HCT116 (cell line): ENCODE measurements around the gene PLCB4. TPM values are rescaled to one million over a fixed set of nuclear protein-coding genes. Genes with fewer than 3 reads are reported as not detected.

ENCODE experiments used
- ATAC-seq: fragments of 200-7000 bp; cut with Tn5 transposase; 2 replicates; pipeline ENCODE4 v1.9.1; 2020; ENCODE audit warnings: mild to moderate bottlenecking, moderate library complexity
- BruUV-seq: library from RNA; stranded (reverse); fragments of 400-500 nt; replicated peaks from 2 replicates; lab custom pipeline; 2021; lab: Mats Ljungman, UMichigan
- CTCF ChIA-PET: fragments of 300-600 bp; sonication (Branson Sonifier 250); formaldehyde crosslinking; loops from one replicate; lab custom pipeline; 2021; ENCODE audit warnings: antibody characterized with exemption; lab: Charles Lee
- POLR2A ChIA-PET: fragments of 300-600, 350-600 bp; sonication (Branson Sonifier 250); formaldehyde crosslinking; loops from one replicate; lab custom pipeline; 2021; ENCODE audit warnings: antibody characterized with exemption; lab: Charles Lee
- RAD21 ChIA-PET, 2 experiments: fragments of 300-600 bp; sonication (Branson Sonifier 250); formaldehyde crosslinking; loops; one replicate each; lab custom pipeline; 2023; ENCODE audit warnings: low total read pairs in 2 of 2; ENCODE audit not compliant: uncharacterized antibody in 2 of 2, unreplicated experiment in 2 of 2, low non-redundant PET in 1 of 2; lab: Charles Lee
- DNase-seq: peaks from one replicate; pipeline ENCODE4 v3.0.0-alpha.2; 2010; ENCODE audit warnings: low read depth, low spot score
- H2AFZ ChIP-seq: fragments of 200-600 bp; shearing (Covaris generic), sonication (generic); 2 replicates; pipeline ENCODE4 v1.6.1; 2017; ENCODE audit warnings: low read depth, mixed run types, mixed read lengths, antibody characterized with exemption, low read length; ENCODE audit not compliant: poor library complexity, severe bottlenecking
- H3K27ac ChIP-seq: 2 replicates; pipeline ENCODE4 v1.5.1; 2012; ENCODE audit warnings: low read depth, low read length
- H3K27me3 ChIP-seq: fragments of 200-600 bp; sonication (generic); 2 replicates; pipeline ENCODE4 v1.6.1; 2016; ENCODE audit warnings: mixed run types, low read length, mixed read lengths; ENCODE audit not compliant: insufficient read depth
- H3K36me3 ChIP-seq, 2 experiments: fragments of 200-500 bp in 1 of 2; fragments of 200-600 bp in 1 of 2; sonication (Bioruptor generic) in 1 of 2; sonication (generic) in 1 of 2; 2 replicates each; pipeline versions ENCODE4 v1.5.1 to v1.6.1; 2014 to 2016; ENCODE audit warnings: low read length in 2 of 2, inconsistent platforms in 1 of 2, mixed read lengths in 1 of 2, mixed run types in 1 of 2; ENCODE audit not compliant: insufficient read depth in 2 of 2, control insufficient read depth in 1 of 2
- H3K4me1 ChIP-seq, 2 experiments: fragments of 200-600 bp in 1 of 2; sonication (generic) in 1 of 2; 2 replicates each; pipeline versions ENCODE4 v1.5.1 to v1.6.1; 2012 to 2017; ENCODE audit warnings: low read length in 2 of 2, inconsistent platforms in 1 of 2, mild to moderate bottlenecking in 1 of 2, mixed read lengths in 1 of 2, mixed run types in 1 of 2, moderate library complexity in 1 of 2; ENCODE audit not compliant: insufficient read depth in 2 of 2, control insufficient read depth in 1 of 2
- H3K4me2 ChIP-seq: fragments of 200-600 bp; sonication (generic); 2 replicates; pipeline ENCODE4 v1.6.1; 2017; ENCODE audit warnings: mixed run types, low read length, mixed read lengths
- H3K4me3 ChIP-seq, 2 experiments: fragments of 200-600 bp in 1 of 2; sonication (generic) in 1 of 2; replicated peaks in 1 of 2; 2 replicates each; pipeline ENCODE4 v1.5.1; 2011 to 2016; ENCODE audit warnings: low read length in 2 of 2, control low read depth in 1 of 2, low read depth in 1 of 2, mild to moderate bottlenecking in 1 of 2, mixed read lengths in 1 of 2, mixed run types in 1 of 2
- H3K79me2 ChIP-seq: fragments of 200-600 bp; sonication (generic); 2 replicates; pipeline ENCODE4 v1.6.1; 2017; ENCODE audit warnings: mild to moderate bottlenecking, mixed run types, low read length, moderate library complexity, mixed read lengths; ENCODE audit not compliant: insufficient read depth
- H3K9ac ChIP-seq: fragments of 200-600 bp; sonication (generic); 2 replicates; pipeline ENCODE4 v1.6.1; 2016; ENCODE audit warnings: low read length, mixed read lengths
- H3K9me2 ChIP-seq: fragments of 200-600 bp; sonication (generic), shearing (Covaris generic); 2 replicates; pipeline ENCODE4 v1.6.1; 2017; ENCODE audit warnings: mixed run types, mild to moderate bottlenecking, moderate library complexity; ENCODE audit not compliant: insufficient read depth
- H3K9me3 ChIP-seq, 2 experiments: fragments of 200-500 bp in 1 of 2; fragments of 200-600 bp in 1 of 2; sonication (Bioruptor generic) in 1 of 2; sonication (generic) in 1 of 2; 2 replicates each; pipeline ENCODE4 v1.6.1; 2014 to 2017; ENCODE audit warnings: low read length in 2 of 2, mixed read lengths in 2 of 2, inconsistent platforms in 1 of 2, low read depth in 1 of 2, mild to moderate bottlenecking in 1 of 2, mixed run types in 1 of 2, moderate library complexity in 1 of 2; ENCODE audit not compliant: control insufficient read depth in 1 of 2, insufficient read depth in 1 of 2
- H4K20me1 ChIP-seq: fragments of 200-600 bp; sonication (generic), shearing (Covaris generic); 2 replicates; pipeline ENCODE4 v1.6.1; 2017; ENCODE audit warnings: mixed run types, mild to moderate bottlenecking, moderate library complexity; ENCODE audit not compliant: insufficient read depth
- ATF3 ChIP-seq: IDR thresholded peaks from 2 replicates; pipeline ENCODE4 v1.6.1; 2012
- EGR1 ChIP-seq: IDR thresholded peaks from 2 replicates; pipeline ENCODE4 v1.6.1; 2012; ENCODE audit warnings: low read depth
- ELF1 ChIP-seq: IDR thresholded peaks from 2 replicates; pipeline ENCODE4 v1.6.1; 2012; ENCODE audit warnings: low read depth, borderline replicate concordance
- EZH2 ChIP-seq: fragments of 200-600 bp; sonication (generic); IDR thresholded peaks from 2 replicates; pipeline ENCODE4 v1.6.1; 2017; ENCODE audit warnings: antibody characterized with exemption, mixed run types
- FOSL1 ChIP-seq: IDR thresholded peaks from 2 replicates; pipeline ENCODE4 v1.6.1; 2012; ENCODE audit warnings: low read depth
- MAX ChIP-seq: IDR thresholded peaks from 2 replicates; pipeline ENCODE4 v1.6.1; 2012
- POLR2A ChIP-seq: IDR thresholded peaks from 2 replicates; pipeline ENCODE4 v1.7.0; 2011; ENCODE audit warnings: borderline replicate concordance; ENCODE audit not compliant: insufficient read depth, insufficient read length; ENCODE audit errors: extremely low read depth
- POLR2AphosphoS5 ChIP-seq: IDR thresholded peaks from 2 replicates; pipeline ENCODE4 v1.6.1; 2011; ENCODE audit warnings: mild to moderate bottlenecking, low read depth, low read length, moderate library complexity
- REST ChIP-seq: IDR thresholded peaks from 2 replicates; pipeline ENCODE4 v1.6.1; 2012; ENCODE audit warnings: low read depth
- SP1 ChIP-seq: IDR thresholded peaks from 2 replicates; pipeline ENCODE4 v1.6.1; 2012; ENCODE audit warnings: low read depth
- ZBTB33 ChIP-seq: IDR thresholded peaks from 2 replicates; pipeline ENCODE4 v1.6.1; 2011; ENCODE audit warnings: mild to moderate bottlenecking, low read length, moderate library complexity; ENCODE audit not compliant: insufficient replicate concordance; ENCODE audit errors: extremely low read depth
- ZFX ChIP-seq: fragments of 450-650 bp; IDR thresholded peaks from 2 replicates; pipeline ENCODE4 v1.6.1; 2017
- ZNF274 ChIP-seq: fragments of 200-500 bp; sonication (Bioruptor generic); IDR thresholded peaks from 2 replicates; pipeline ENCODE4 v1.6.1; 2014; ENCODE audit warnings: mild to moderate bottlenecking, low read depth, low read length, inconsistent platforms
- intact Hi-C: fragments of 100-400 bp; cut with micrococcal nuclease; formaldehyde crosslinking; loops from 2 replicates; pipeline ENCODE4 v1.10.0; 2022
- total RNA-seq: library from RNA; stranded (reverse); gene quantifications from one replicate; pipeline ENCODE4 v1.2.1, GENCODE V29; 2021; ENCODE audit not compliant: unreplicated experiment

PLCB4 gene
- total RNA-seq, 1 experiment from 2014 or later = 2.5 TPM

GRCh38 chr20:9052136-9052535 lies 16.8 kb upstream of the PLCB4 start:
- H3K9me3 ChIP-seq = 0 out of 4 replicates have a peak, but pooled peaks cover 0 to 5% of the 10 kb centered on the region in 2 experiments
- H4K20me1 ChIP-seq = no peaks in the 10 kb centered on the region
- ChIA-PET CTCF (interaction anchor here (0.7 kb wide), 2 partner anchors 13 to 198 kb away, joined by 3 read pairs; no protein-coding TSS in a partner anchor), RAD21 (interaction anchor here in 1 of 2 experiments (0.7 kb wide), 1 partner anchor 208 kb away, joined by 3 read pairs; no protein-coding TSS in a partner anchor), POLR2A (interaction anchor here (0.7 to 1.0 kb wide), 2 partner anchors 8 to 14 kb away, joined by 3 read pairs; no protein-coding TSS in a partner anchor)
- H3K36me3 ChIP-seq = no peaks in the 10 kb centered on the region
- TF ChIP-seq MAX (no peak), ZFX (no peak), POLR2A (no peak), ZBTB33 (no peak), ELF1 (no peak), FOSL1 (no peak), ZNF274 (no peak), EGR1 (no peak), POLR2AphosphoS5 (no peak), ATF3 (no peak), SP1 (no peak), REST (no peak), EZH2 (no peak)
- H3K79me2 ChIP-seq = no peaks in the 10 kb centered on the region
- no peaks in the 10 kb centered on the region for H3K9me2 ChIP-seq
- H2AFZ ChIP-seq = peak overlapping the region; percentile 3
- H3K4me3 ChIP-seq = peak overlapping the region; percentile 38 to 57
- intact Hi-C loops = no loop called here
- peaks cover 22 to 36% of the 10 kb centered on the region in 2 experiments for H3K4me1 ChIP-seq
- peak; percentile 71 for ATAC-seq
- H3K27me3 ChIP-seq = no peaks in the 10 kb centered on the region
- H3K9ac ChIP-seq = peak overlapping the region; percentile 61
- peak overlapping the region; percentile 86 for H3K4me2 ChIP-seq
- H3K27ac ChIP-seq = peak overlapping the region; percentile 80; the same call in 1 of the 2 replicates
- no TSS peak for BruUV-seq
- peak; percentile 19 for DNase-seq
